ENCODE measurements around the gene ITGAX. TPM values are rescaled to one million over a fixed set of nuclear protein-coding genes. Genes with fewer than 3 reads are reported as not detected.

ITGAX gene
- total RNA-seq, 1 donor from 2014 or later, result not detected

GRCh38 chr16:31380201-31380600 is 25.2 kb downstream of the ITGAX start:
- H3K36me3 Mint-ChIP-seq (ENCODE audit: unreplicated experiment), result peaks cover 4% of the 10 kb centered on the region
- peaks cover 2% of the 10 kb centered on the region for H3K27me3 Mint-ChIP-seq (ENCODE audit: unreplicated experiment)
- H3K4me1 Mint-ChIP-seq (ENCODE audit: low read depth, unreplicated experiment), result no peaks in the 10 kb centered on the region
- H3K9me3 Mint-ChIP-seq (ENCODE audit: unreplicated experiment), result peaks cover 7% of the 10 kb centered on the region
- no peak overlapping the region for H3K27ac Mint-ChIP-seq (ENCODE audit: unreplicated experiment)
- no peak for DNase-seq
- no peak for TF ChIP-seq CTCF (IDR thresholded peaks at IDR 0.05; ENCODE audit: partially characterized antibody, unreplicated experiment)
- H3K4me3 Mint-ChIP-seq (ENCODE audit: unreplicated experiment), result no peak overlapping the region

DNA sequence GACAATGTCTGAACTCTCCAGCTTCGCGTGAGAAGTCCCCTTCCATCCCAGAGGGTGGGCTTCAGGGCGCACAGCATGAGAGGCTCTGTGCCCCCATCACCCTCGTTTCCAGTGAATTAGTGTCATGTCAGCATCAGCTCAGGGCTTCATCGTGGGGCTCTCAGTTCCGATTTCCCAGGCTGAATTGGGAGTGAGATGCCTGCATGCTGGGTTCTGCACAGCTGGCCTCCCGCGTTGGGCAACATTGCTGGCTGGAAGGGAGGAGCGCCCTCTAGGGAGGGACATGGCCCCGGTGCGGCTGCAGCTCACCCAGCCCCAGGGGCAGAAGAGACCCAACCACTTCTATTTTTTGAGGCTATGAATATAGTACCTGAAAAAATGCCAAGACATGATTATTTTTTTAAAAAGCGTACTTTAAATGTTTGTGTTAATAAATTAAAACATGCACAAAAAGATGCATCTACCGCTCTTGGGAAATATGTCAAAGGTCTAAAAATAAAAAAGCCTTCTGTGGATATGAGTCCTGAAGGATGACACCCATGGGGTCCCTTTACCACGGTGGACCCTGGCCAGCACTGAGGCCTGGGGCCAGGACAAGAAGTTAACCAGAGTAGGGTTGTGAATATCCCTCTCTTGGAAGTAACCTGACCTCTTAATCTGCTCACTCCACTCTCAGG is 27.6 kb downstream of the ITGAX start:
- Mint-ChIP-seq H3K4me1 (ENCODE audit: low read depth, unreplicated experiment) (no peaks in the 10 kb centered on the region), H3K27ac (ENCODE audit: unreplicated experiment) (no peak overlapping the region), H3K36me3 (ENCODE audit: unreplicated experiment) (no peaks in the 10 kb centered on the region), H3K9me3 (ENCODE audit: unreplicated experiment) (peaks cover 6% of the 10 kb centered on the region), H3K27me3 (ENCODE audit: unreplicated experiment) (peaks cover 2% of the 10 kb centered on the region), H3K4me3 (ENCODE audit: unreplicated experiment) (no peak overlapping the region)
- TF ChIP-seq CTCF (IDR thresholded peaks at IDR 0.05; ENCODE audit: partially characterized antibody, unreplicated experiment), result peak; percentile 44
- DNase-seq, result peak; percentile 77

- Mint-ChIP-seq H3K4me3 (ENCODE audit: unreplicated experiment) (no peak overlapping the region), H3K27me3 (ENCODE audit: unreplicated experiment) (peaks cover 2% of the 10 kb centered on the region), H3K4me1 (ENCODE audit: low read depth, unreplicated experiment) (no peaks in the 10 kb centered on the region), H3K27ac (ENCODE audit: unreplicated experiment) (no peak overlapping the region), H3K36me3 (ENCODE audit: unreplicated experiment) (no peaks in the 10 kb centered on the region), H3K9me3 (ENCODE audit: unreplicated experiment) (peaks cover 4% of the 10 kb centered on the region)
- DNase-seq, result no peak
- TF ChIP-seq CTCF (IDR thresholded peaks at IDR 0.05; ENCODE audit: partially characterized antibody, unreplicated experiment), result no peak
Measured at GRCh38 chr16:31385680-31386079, 30.7 kb downstream of the ITGAX start.

GRCh38 chr16:31386157-31386984 is 31.4 kb downstream of the ITGAX start:
- H3K4me3 Mint-ChIP-seq (ENCODE audit: unreplicated experiment), result no peak overlapping the region
- DNase-seq, result no peak
- peaks cover 4% of the 10 kb centered on the region for H3K9me3 Mint-ChIP-seq (ENCODE audit: unreplicated experiment)
- H3K36me3 Mint-ChIP-seq (ENCODE audit: unreplicated experiment), result no peaks in the 10 kb centered on the region
- no peaks in the 10 kb centered on the region for H3K4me1 Mint-ChIP-seq (ENCODE audit: low read depth, unreplicated experiment)
- no peak for TF ChIP-seq CTCF (IDR thresholded peaks at IDR 0.05; ENCODE audit: partially characterized antibody, unreplicated experiment)
- H3K27me3 Mint-ChIP-seq (ENCODE audit: unreplicated experiment), result peaks cover 2% of the 10 kb centered on the region
- no peak overlapping the region for H3K27ac Mint-ChIP-seq (ENCODE audit: unreplicated experiment)

DNA sequence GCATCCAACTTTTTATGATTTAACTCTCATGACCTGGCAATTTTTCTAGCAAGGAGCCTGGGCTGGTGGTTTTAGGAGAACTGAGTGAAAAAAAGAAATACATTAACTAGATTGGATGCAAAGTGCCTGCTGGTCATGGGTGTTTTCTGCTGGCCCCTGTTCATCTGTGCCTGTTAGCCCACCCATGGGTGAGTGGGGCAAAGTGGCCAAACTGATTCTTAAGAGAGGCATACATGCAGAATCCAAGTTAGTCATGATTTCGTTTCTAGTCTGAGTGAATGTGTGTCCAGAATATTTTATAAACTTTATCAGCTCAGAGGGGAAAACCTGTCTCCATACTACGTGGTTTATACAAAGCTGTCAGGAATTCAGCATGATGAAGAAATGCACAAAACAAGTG is 33.6 kb downstream of the ITGAX start:
- H3K4me3 Mint-ChIP-seq (ENCODE audit: unreplicated experiment), result no peak overlapping the region
- peaks cover 2% of the 10 kb centered on the region for H3K27me3 Mint-ChIP-seq (ENCODE audit: unreplicated experiment)
- peaks cover 4% of the 10 kb centered on the region for H3K9me3 Mint-ChIP-seq (ENCODE audit: unreplicated experiment)
- TF ChIP-seq CTCF (IDR thresholded peaks at IDR 0.05; ENCODE audit: partially characterized antibody, unreplicated experiment), result no peak
- H3K27ac Mint-ChIP-seq (ENCODE audit: unreplicated experiment), result no peak overlapping the region
- H3K36me3 Mint-ChIP-seq (ENCODE audit: unreplicated experiment), result no peaks in the 10 kb centered on the region
- no peaks in the 10 kb centered on the region for H3K4me1 Mint-ChIP-seq (ENCODE audit: low read depth, unreplicated experiment)
- no peak for DNase-seq

Data from glutamatergic neuron (in vitro differentiated cells).